ENCODE measurements around the gene PIGT.

- TF ChIP-seq EP300 (IDR thresholded peaks at IDR 0.05) (no peak), POLR2A (IDR thresholded peaks at IDR 0.05) (no peak)
Observed at GRCh38 chr20:45374101-45374467, 41.9 kb upstream of the PIGT start.
